Adrenal gland (tissue), 5 donors: ENCODE measurements around the gene CCDC61.

Source experiments
- POLR2A ChIP-seq, 2 donors: fragments of 450-650 bp; IDR thresholded peaks; one replicate each; pipeline ENCODE4 v1.6.1; 2017; ENCODE audit warnings: antibody characterized with exemption in 2 of 2, mild to moderate bottlenecking in 2 of 2, moderate library complexity in 1 of 2
- TF ChIP-seq, protein P1 (sequence below), 6 experiments: fragments of 450-650 bp in 4 of 6; fragments of 200-600 bp in 2 of 6; sonication (generic) in 1 of 6; IDR thresholded peaks; 1 replicate in 5 of 6; 2 replicates in 1 of 6; pipeline versions ENCODE4 v1.5.1 to v1.8.0; 2016 to 2021; ENCODE audit warnings: antibody characterized with exemption in 6 of 6, mild to moderate bottlenecking in 2 of 6, moderate library complexity in 1 of 6
- donor health status: DM: no; HTN: no; CAD: no.

DNA sequence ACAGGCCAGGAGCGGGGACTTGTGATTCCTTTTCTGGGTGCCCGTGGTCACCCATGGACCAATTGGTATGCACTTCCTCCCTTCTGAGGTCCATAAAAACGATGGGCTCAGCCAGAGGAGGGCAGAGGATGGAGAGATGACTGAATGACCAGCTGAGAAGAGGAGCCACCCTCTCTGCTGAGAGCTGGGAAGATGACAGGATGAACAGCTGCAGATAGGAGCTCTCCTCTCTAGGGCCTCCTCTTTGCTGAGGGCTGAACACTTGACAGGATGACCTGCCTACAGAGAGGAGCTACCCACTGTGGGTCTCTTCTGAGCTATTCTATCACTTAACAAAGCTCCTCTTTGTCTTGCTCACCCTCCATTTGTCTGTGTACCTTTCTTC is 41.5 kb downstream of the CCDC61 start:
- TF ChIP-seq, protein P1, sequence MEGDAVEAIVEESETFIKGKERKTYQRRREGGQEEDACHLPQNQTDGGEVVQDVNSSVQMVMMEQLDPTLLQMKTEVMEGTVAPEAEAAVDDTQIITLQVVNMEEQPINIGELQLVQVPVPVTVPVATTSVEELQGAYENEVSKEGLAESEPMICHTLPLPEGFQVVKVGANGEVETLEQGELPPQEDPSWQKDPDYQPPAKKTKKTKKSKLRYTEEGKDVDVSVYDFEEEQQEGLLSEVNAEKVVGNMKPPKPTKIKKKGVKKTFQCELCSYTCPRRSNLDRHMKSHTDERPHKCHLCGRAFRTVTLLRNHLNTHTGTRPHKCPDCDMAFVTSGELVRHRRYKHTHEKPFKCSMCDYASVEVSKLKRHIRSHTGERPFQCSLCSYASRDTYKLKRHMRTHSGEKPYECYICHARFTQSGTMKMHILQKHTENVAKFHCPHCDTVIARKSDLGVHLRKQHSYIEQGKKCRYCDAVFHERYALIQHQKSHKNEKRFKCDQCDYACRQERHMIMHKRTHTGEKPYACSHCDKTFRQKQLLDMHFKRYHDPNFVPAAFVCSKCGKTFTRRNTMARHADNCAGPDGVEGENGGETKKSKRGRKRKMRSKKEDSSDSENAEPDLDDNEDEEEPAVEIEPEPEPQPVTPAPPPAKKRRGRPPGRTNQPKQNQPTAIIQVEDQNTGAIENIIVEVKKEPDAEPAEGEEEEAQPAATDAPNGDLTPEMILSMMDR (IDR thresholded peaks at IDR 0.05): no peak
- TF ChIP-seq POLR2A (IDR thresholded peaks at IDR 0.05): no peak
